A172 (cell line): ENCODE measurements around the gene CCDC12. TPM values are rescaled to one million over a fixed set of nuclear protein-coding genes. Genes with fewer than 3 reads are reported as not detected.

Source experiments
- DNase-seq: peaks from one replicate; pipeline ENCODE4 v3.0.0-alpha.2; 2015; ENCODE audit warnings: low spot score
- total RNA-seq: library from RNA; depleted of rRNA; stranded (reverse); fragments of >200 nt; shearing (Covaris generic); gene quantifications from 2 replicates; pipeline ENCODE4 v1.2.3, GENCODE V29; 2014; rRNA removed

CCDC12 gene
- 21.1 and 32.5 TPM in 2 replicates for total RNA-seq

GRCh38 chr3:46976326-46977190 is at the start of gene CCDC12:
Gene CCDC12 (minus strand): TSS chr3:46976745. CDS start chr3:46976732, 13 bp downstream.
- DNase-seq: peak; percentile 99

GRCh38 chr3:47024932-47025331 is 48.4 kb upstream of the CCDC12 start:
- no peak for DNase-seq

- DNase-seq: no peak
Measured at GRCh38 chr3:47022641-47023071, 46.1 kb upstream of the CCDC12 start.

- DNase-seq: no peak
Measured at GRCh38 chr3:47020311-47020710, 43.8 kb upstream of the CCDC12 start.

- DNase-seq: no peak
Measured at GRCh38 chr3:47019201-47019600, 42.7 kb upstream of the CCDC12 start.

GRCh38 chr3:47018269-47018611 is 41.7 kb upstream of the CCDC12 start:
- no peak for DNase-seq

GRCh38 chr3:47017504-47018268 is 41.1 kb upstream of the CCDC12 start:
- peak; percentile 79 for DNase-seq

- peak; percentile 85 for DNase-seq
Measured at GRCh38 chr3:47016934-47017435, 40.4 kb upstream of the CCDC12 start.

GRCh38 chr3:47016086-47016933 is 39.8 kb upstream of the CCDC12 start:
- no peak for DNase-seq

GRCh38 chr3:47015151-47015550 is 38.6 kb upstream of the CCDC12 start:
- DNase-seq: no peak

GRCh38 chr3:47014036-47014435 is 37.5 kb upstream of the CCDC12 start:
- DNase-seq: no peak

GRCh38 chr3:47013231-47013630 is 36.7 kb upstream of the CCDC12 start:
- no peak for DNase-seq

GRCh38 chr3:47012342-47013230 is 36.0 kb upstream of the CCDC12 start:
- DNase-seq: no peak

- DNase-seq: no peak
Measured at GRCh38 chr3:47011371-47011770, 34.8 kb upstream of the CCDC12 start.

GRCh38 chr3:47010910-47011309 is 34.4 kb upstream of the CCDC12 start:
- no peak for DNase-seq

- no peak for DNase-seq
Measured at GRCh38 chr3:47010111-47010712, 33.7 kb upstream of the CCDC12 start.

GRCh38 chr3:47009225-47010110 is 32.9 kb upstream of the CCDC12 start:
- DNase-seq: no peak

GRCh38 chr3:47008851-47009224 is 32.3 kb upstream of the CCDC12 start:
- DNase-seq: no peak

- no peak for DNase-seq
Measured at GRCh38 chr3:47008234-47008796, 31.8 kb upstream of the CCDC12 start.
